Rectal smooth muscle tissue (tissue), 1 donor: ENCODE data around the gene KIF2C.
"Not testable (repeated sequence)": the region's sequence is repeated elsewhere in the genome, so short reads cannot be mapped to it uniquely, and the experiment has no call there.

ENCODE experiments used
- H3K27ac ChIP-seq: one replicate; pipeline ENCODE4 v1.7.0; 2013; ENCODE audit warnings: low read depth, low read length, inconsistent platforms
- H3K27me3 ChIP-seq: one replicate; pipeline ENCODE4 v1.7.0; 2013; ENCODE audit warnings: low read length; ENCODE audit not compliant: control insufficient read depth, insufficient read depth
- H3K36me3 ChIP-seq: one replicate; pipeline ENCODE4 v1.7.0; 2013; ENCODE audit warnings: low read length; ENCODE audit not compliant: control insufficient read depth, insufficient read depth
- H3K4me1 ChIP-seq: one replicate; pipeline ENCODE4 v1.7.0; 2013; ENCODE audit warnings: low read length; ENCODE audit not compliant: control insufficient read depth, insufficient read depth
- H3K4me3 ChIP-seq: one replicate; pipeline ENCODE4 v1.7.0; 2013; ENCODE audit warnings: low read length
- H3K9ac ChIP-seq: one replicate; pipeline ENCODE4 v1.7.0; 2013; ENCODE audit warnings: low read length

Gene KIF2C

GRCh38 chr1:44757420-44757819, 17.8 kb downstream of the KIF2C start:
- Histone ChIP-seq H3K27ac (no peak overlapping the region), H3K4me1 (no peaks in the 10 kb centered on the region), H3K9ac (no peak overlapping the region), H3K36me3 (no peaks in the 10 kb centered on the region), H3K27me3 (no peaks in the 10 kb centered on the region), H3K4me3 (no peak overlapping the region)

GRCh38 chr1:44759077-44759476, 19.4 kb downstream of the KIF2C start:
- Histone ChIP-seq H3K9ac (no peak overlapping the region), H3K27me3 (no peaks in the 10 kb centered on the region), H3K4me1 (no peaks in the 10 kb centered on the region), H3K4me3 (no peak overlapping the region), H3K27ac (no peak overlapping the region), H3K36me3 (no peaks in the 10 kb centered on the region)

GRCh38 chr1:44760876-44761275, 21.2 kb downstream of the KIF2C start:
- Histone ChIP-seq H3K4me3 (no peak overlapping the region), H3K4me1 (no peaks in the 10 kb centered on the region), H3K27ac (no peak overlapping the region), H3K27me3 (no peaks in the 10 kb centered on the region), H3K36me3 (no peaks in the 10 kb centered on the region), H3K9ac (no peak overlapping the region)

GRCh38 chr1:44766421-44766820, 26.8 kb downstream of the KIF2C start:
- H3K9ac ChIP-seq, H3K4me1 ChIP-seq, H3K4me3 ChIP-seq, H3K27me3 ChIP-seq, H3K27ac ChIP-seq, H3K36me3 ChIP-seq: not testable (repeated sequence)

- peaks cover 2% of the 10 kb centered on the region for H3K4me1 ChIP-seq
- no peaks in the 10 kb centered on the region for H3K27me3 ChIP-seq
- peaks cover 7% of the 10 kb centered on the region for H3K36me3 ChIP-seq
- peak within 1 kb of the TSS; percentile 100 for H3K27ac ChIP-seq
- H3K4me3 ChIP-seq = peak within 1 kb of the TSS; percentile 81
- H3K9ac ChIP-seq = peak within 1 kb of the TSS; percentile 99
Measured at GRCh38 chr1:44775078-44775929, 35.7 kb downstream of the KIF2C start, which contains the start of gene RPS8. Gene RPS8 (plus strand): TSS chr1:44775540. CDS start chr1:44775597, 57 bp downstream.

GRCh38 chr1:44775930-44776729, 36.5 kb downstream of the KIF2C start:
- peaks cover 10% of the 10 kb centered on the region for H3K36me3 ChIP-seq
- no peaks in the 10 kb centered on the region for H3K27me3 ChIP-seq
- H3K4me1 ChIP-seq = peaks cover 2% of the 10 kb centered on the region
- H3K9ac ChIP-seq = peak overlapping the region; percentile 94
- peak overlapping the region; percentile 100 for H3K27ac ChIP-seq
- H3K4me3 ChIP-seq = peak overlapping the region; percentile 81

- Histone ChIP-seq H3K4me3 (peak overlapping the region; percentile 81), H3K9ac (peak overlapping the region; percentile 94), H3K27ac (peak overlapping the region; percentile 100), H3K27me3 (no peaks in the 10 kb centered on the region), H3K36me3 (peaks cover 10% of the 10 kb centered on the region), H3K4me1 (peaks cover 2% of the 10 kb centered on the region)
Measured at GRCh38 chr1:44776730-44777068, 37.1 kb downstream of the KIF2C start.

- Histone ChIP-seq H3K9ac (no peak overlapping the region), H3K4me3 (no peak overlapping the region)
Measured at GRCh38 chr1:44777547-44777946, 37.9 kb downstream of the KIF2C start.

GRCh38 chr1:44777969-44778635, 38.5 kb downstream of the KIF2C start:
- Histone ChIP-seq H3K27ac (no peak overlapping the region), H3K27me3 (no peaks in the 10 kb centered on the region), H3K4me1 (peaks cover 2% of the 10 kb centered on the region), H3K4me3 (no peak overlapping the region), H3K36me3 (peaks cover 10% of the 10 kb centered on the region), H3K9ac (no peak overlapping the region)

More at GRCh38 chr1:44777547-44777946, 37.9 kb downstream of the KIF2C start:
- H3K27me3 ChIP-seq = no peaks in the 10 kb centered on the region
- H3K27ac ChIP-seq = no peak overlapping the region
- peaks cover 10% of the 10 kb centered on the region for H3K36me3 ChIP-seq
- H3K4me1 ChIP-seq = peaks cover 2% of the 10 kb centered on the region

- Histone ChIP-seq H3K36me3 (peaks cover 10% of the 10 kb centered on the region), H3K27ac (no peak overlapping the region), H3K4me1 (peaks cover 8% of the 10 kb centered on the region)
Measured at GRCh38 chr1:44778705-44779576, 39.3 kb downstream of the KIF2C start.

GRCh38 chr1:44780583-44781121, 41.0 kb downstream of the KIF2C start:
- Histone ChIP-seq H3K4me3 (no peak overlapping the region), H3K4me1 (peaks cover 7% of the 10 kb centered on the region), H3K9ac (no peak overlapping the region), H3K36me3 (peaks cover 10% of the 10 kb centered on the region), H3K27me3 (no peaks in the 10 kb centered on the region), H3K27ac (no peak overlapping the region)

More at GRCh38 chr1:44778705-44779576, 39.3 kb downstream of the KIF2C start:
- Histone ChIP-seq H3K27me3 (no peaks in the 10 kb centered on the region), H3K4me3 (no peak overlapping the region), H3K9ac (no peak overlapping the region)
